HepG2 (cell line): ENCODE results near the gene HIVEP2. TPM values are rescaled to one million over a fixed set of nuclear protein-coding genes. Genes with fewer than 3 reads are reported as not detected.

ENCODE experiments used
- ASH2L ChIP-seq: fragments of 300-600, 200-600 bp; sonication (generic); IDR thresholded peaks from 2 replicates; pipeline ENCODE4 v1.7.0; 2017; ENCODE audit warnings: low read depth, mild to moderate bottlenecking, moderate library complexity, mixed read lengths, low read length; ENCODE audit not compliant: insufficient read length
- ATF1 ChIP-seq: IDR thresholded peaks from 2 replicates; pipeline ENCODE4 v1.6.1; 2016; ENCODE audit warnings: mild to moderate bottlenecking, control low read depth
- CHCHD3 ChIP-seq: sonication (generic); formaldehyde crosslinking; IDR thresholded peaks from 2 replicates; pipeline ENCODE4 v1.8.0; 2022; ENCODE audit warnings: mild to moderate bottlenecking, missing genetic modification reagents, moderate library complexity
- HNRNPLL ChIP-seq: fragments of 200-400 bp; formaldehyde crosslinking; IDR thresholded peaks from 2 replicates; pipeline ENCODE4 v1.6.1; 2017; ENCODE audit warnings: mild to moderate bottlenecking, low read depth, low read length; ENCODE audit not compliant: poor library complexity, severe bottlenecking
- JARID2 ChIP-seq: sonication (generic); formaldehyde crosslinking; IDR thresholded peaks from 2 replicates; pipeline ENCODE4 v1.8.1; 2023; ENCODE audit warnings: missing genetic modification reagents, inconsistent platforms; ENCODE audit not compliant: insufficient replicate concordance
- KAT8 ChIP-seq: IDR thresholded peaks from 2 replicates; pipeline ENCODE4 v1.6.1; 2016; ENCODE audit warnings: missing genetic modification reagents, missing compliant biosample characterization
- MAFG ChIP-seq: sonication (generic); formaldehyde crosslinking; IDR thresholded peaks from 2 replicates; pipeline ENCODE4 v1.5.1; 2020; ENCODE audit warnings: mild to moderate bottlenecking, missing genetic modification reagents
- NR2F2 ChIP-seq: IDR thresholded peaks from 2 replicates; pipeline ENCODE4 v1.6.1; 2012; ENCODE audit warnings: low read depth, inconsistent platforms, borderline replicate concordance
- NR3C1 ChIP-seq: sonication (generic); formaldehyde crosslinking; IDR thresholded peaks from 2 replicates; pipeline ENCODE4 v1.4.0; 2020; ENCODE audit warnings: missing genetic modification reagents
- ZFP82 ChIP-seq: sonication (generic); formaldehyde crosslinking; IDR thresholded peaks from 2 replicates; pipeline ENCODE4 v1.5.1; 2020; ENCODE audit warnings: mild to moderate bottlenecking, missing genetic modification reagents, borderline replicate concordance
- ZNF296 ChIP-seq: sonication (generic); formaldehyde crosslinking; conservative IDR thresholded peaks from 2 replicates; pipeline ENCODE4 v1.5.0; 2020; ENCODE audit warnings: mild to moderate bottlenecking, missing genetic modification reagents
- ZNF3 ChIP-seq: IDR thresholded peaks from 2 replicates; pipeline ENCODE4 v1.7.0; 2017; ENCODE audit warnings: inconsistent platforms
- ZNF317 ChIP-seq: sonication (generic); formaldehyde crosslinking; IDR thresholded peaks from 2 replicates; pipeline ENCODE4 v1.5.0; 2020; ENCODE audit warnings: mild to moderate bottlenecking, missing genetic modification reagents
- ZNF720 ChIP-seq: sonication (generic); formaldehyde crosslinking; IDR thresholded peaks from 2 replicates; pipeline ENCODE4 v1.4.0; 2020; ENCODE audit warnings: missing genetic modification reagents
- ZSCAN5A ChIP-seq: sonication (generic); formaldehyde crosslinking; IDR thresholded peaks from 2 replicates; pipeline ENCODE4 v1.8.0; 2022; ENCODE audit warnings: mild to moderate bottlenecking, missing genetic modification reagents, borderline replicate concordance
- polyA plus RNA-seq, 8 experiments: library from polyadenylated mRNA; depleted of rRNA in 3 of 8; stranded (reverse) in 7 of 8; unstranded in 1 of 8; fragments of >200 nt; fragmentation: Illumina TruSeq in 4 of 8; extraction: Trizol in 4 of 8; gene quantifications; 2 replicates each; pipeline versions ENCODE4 v1.2.1 to v1.2.3, GENCODE V29; 2011 to 2016; ENCODE audit warnings: low read depth in 4 of 8, missing spikeins in 1 of 8, mixed read lengths in 1 of 8; ENCODE audit not compliant: insufficient read depth in 1 of 8
- total RNA-seq, 5 experiments: library from RNA; depleted of rRNA; stranded (reverse); fragments of >200 nt; fragmentation: Illumina TruSeq; extraction: Trizol; gene quantifications; 2 replicates each; pipeline ENCODE4 v1.2.3, GENCODE V29; 2016; ENCODE audit warnings: low read depth in 1 of 5
- TF ChIP-seq, protein P1 (sequence below): sonication (generic); formaldehyde crosslinking; IDR thresholded peaks from 2 replicates; pipeline ENCODE4 v1.4.0; 2020; ENCODE audit warnings: missing genetic modification reagents, mild to moderate bottlenecking, borderline replicate concordance
- TF ChIP-seq, protein P2 (sequence below): sonication (generic); formaldehyde crosslinking; IDR thresholded peaks from 2 replicates; pipeline ENCODE4 v1.4.0; 2020; ENCODE audit warnings: low read depth, mild to moderate bottlenecking, missing genetic modification reagents
- TF ChIP-seq, protein P3 (sequence below): fragments of 450-650 bp; IDR thresholded peaks from 2 replicates; pipeline ENCODE4 v1.6.1; 2016
- TF ChIP-seq, protein P4 (sequence below): sonication (generic); formaldehyde crosslinking; IDR thresholded peaks from 2 replicates; pipeline ENCODE4 v1.4.0; 2020; ENCODE audit warnings: missing genetic modification reagents, borderline replicate concordance

The HIVEP2 gene
- total and polyA plus RNA-seq, 2 of the 13 experiments (the other 11 are each of a cell fraction or from before 2014, with no cell fraction given): 3.4 to 12.9 TPM

DNA sequence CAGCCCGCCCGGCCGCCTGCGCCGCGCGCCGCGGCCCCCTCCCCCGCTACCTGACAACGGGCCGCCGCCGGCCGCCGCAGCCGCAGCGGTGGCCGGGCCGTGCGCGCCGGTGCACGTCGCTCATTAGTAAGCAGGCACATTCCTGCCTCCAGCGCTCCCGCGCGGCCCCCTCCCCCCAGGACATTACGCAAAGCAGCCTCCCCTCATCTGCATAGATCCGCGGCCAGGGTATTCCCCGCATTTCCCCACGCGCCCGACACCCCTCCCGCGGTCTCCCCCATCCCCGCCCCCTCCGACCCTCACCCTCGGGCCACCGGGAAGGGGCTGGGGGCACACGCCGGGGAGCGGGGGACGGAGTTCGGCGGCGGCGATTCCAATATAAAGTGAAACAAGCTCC, at the start of gene HIVEP2 (continued):
- TF ChIP-seq, protein P1, sequence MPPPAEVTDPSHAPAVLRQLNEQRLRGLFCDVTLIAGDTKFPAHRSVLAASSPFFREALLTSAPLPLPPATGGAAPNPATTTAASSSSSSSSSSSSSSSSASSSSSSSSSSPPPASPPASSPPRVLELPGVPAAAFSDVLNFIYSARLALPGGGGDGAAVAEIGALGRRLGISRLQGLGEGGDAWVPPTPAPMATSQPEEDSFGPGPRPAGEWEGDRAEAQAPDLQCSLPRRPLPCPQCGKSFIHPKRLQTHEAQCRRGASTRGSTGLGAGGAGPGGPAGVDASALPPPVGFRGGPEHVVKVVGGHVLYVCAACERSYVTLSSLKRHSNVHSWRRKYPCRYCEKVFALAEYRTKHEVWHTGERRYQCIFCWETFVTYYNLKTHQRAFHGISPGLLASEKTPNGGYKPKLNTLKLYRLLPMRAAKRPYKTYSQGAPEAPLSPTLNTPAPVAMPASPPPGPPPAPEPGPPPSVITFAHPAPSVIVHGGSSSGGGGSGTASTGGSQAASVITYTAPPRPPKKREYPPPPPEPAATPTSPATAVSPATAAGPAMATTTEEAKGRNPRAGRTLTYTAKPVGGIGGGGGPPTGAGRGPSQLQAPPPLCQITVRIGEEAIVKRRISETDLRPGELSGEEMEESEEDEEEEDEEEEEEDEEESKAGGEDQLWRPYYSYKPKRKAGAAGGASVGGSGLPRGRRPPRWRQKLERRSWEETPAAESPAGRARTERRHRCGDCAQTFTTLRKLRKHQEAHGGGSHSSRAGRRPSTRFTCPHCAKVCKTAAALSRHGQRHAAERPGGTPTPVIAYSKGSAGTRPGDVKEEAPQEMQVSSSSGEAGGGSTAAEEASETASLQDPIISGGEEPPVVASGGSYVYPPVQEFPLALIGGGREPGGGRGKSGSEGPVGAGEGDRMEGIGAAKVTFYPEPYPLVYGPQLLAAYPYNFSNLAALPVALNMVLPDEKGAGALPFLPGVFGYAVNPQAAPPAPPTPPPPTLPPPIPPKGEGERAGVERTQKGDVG (CRISPR knock-in tag): no peak
- TF ChIP-seq ZNF317 (CRISPR knock-in tag) (peak; percentile 39; the same call in 1 of the 2 replicates), JARID2 (CRISPR knock-in tag) (no peak), ZNF3 (no peak), ZNF720 (CRISPR knock-in tag) (no peak), NR3C1 (CRISPR knock-in tag) (no peak), CHCHD3 (CRISPR knock-in tag) (no peak), HNRNPLL (peak; percentile 55), KAT8 (CRISPR knock-in tag) (0 out of 2 replicates have a peak, but pooled peaks have one; percentile 16), NR2F2 (no peak), ZFP82 (CRISPR knock-in tag) (no peak), ZSCAN5A (CRISPR knock-in tag) (no peak), ATF1 (CRISPR knock-in tag) (no peak), MAFG (no peak), ZNF296 (CRISPR knock-in tag) (no peak), ASH2L (peak; percentile 15)
- TF ChIP-seq, protein P2, sequence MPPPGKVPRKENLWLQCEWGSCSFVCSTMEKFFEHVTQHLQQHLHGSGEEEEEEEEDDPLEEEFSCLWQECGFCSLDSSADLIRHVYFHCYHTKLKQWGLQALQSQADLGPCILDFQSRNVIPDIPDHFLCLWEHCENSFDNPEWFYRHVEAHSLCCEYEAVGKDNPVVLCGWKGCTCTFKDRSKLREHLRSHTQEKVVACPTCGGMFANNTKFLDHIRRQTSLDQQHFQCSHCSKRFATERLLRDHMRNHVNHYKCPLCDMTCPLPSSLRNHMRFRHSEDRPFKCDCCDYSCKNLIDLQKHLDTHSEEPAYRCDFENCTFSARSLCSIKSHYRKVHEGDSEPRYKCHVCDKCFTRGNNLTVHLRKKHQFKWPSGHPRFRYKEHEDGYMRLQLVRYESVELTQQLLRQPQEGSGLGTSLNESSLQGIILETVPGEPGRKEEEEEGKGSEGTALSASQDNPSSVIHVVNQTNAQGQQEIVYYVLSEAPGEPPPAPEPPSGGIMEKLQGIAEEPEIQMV: no peak
- TF ChIP-seq, protein P3, sequence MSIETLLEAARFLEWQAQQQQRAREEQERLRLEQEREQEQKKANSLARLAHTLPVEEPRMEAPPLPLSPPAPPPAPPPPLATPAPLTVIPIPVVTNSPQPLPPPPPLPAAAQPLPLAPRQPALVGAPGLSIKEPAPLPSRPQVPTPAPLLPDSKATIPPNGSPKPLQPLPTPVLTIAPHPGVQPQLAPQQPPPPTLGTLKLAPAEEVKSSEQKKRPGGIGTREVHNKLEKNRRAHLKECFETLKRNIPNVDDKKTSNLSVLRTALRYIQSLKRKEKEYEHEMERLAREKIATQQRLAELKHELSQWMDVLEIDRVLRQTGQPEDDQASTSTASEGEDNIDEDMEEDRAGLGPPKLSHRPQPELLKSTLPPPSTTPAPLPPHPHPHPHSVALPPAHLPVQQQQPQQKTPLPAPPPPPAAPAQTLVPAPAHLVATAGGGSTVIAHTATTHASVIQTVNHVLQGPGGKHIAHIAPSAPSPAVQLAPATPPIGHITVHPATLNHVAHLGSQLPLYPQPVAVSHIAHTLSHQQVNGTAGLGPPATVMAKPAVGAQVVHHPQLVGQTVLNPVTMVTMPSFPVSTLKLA: no peak
- TF ChIP-seq, protein P4, sequence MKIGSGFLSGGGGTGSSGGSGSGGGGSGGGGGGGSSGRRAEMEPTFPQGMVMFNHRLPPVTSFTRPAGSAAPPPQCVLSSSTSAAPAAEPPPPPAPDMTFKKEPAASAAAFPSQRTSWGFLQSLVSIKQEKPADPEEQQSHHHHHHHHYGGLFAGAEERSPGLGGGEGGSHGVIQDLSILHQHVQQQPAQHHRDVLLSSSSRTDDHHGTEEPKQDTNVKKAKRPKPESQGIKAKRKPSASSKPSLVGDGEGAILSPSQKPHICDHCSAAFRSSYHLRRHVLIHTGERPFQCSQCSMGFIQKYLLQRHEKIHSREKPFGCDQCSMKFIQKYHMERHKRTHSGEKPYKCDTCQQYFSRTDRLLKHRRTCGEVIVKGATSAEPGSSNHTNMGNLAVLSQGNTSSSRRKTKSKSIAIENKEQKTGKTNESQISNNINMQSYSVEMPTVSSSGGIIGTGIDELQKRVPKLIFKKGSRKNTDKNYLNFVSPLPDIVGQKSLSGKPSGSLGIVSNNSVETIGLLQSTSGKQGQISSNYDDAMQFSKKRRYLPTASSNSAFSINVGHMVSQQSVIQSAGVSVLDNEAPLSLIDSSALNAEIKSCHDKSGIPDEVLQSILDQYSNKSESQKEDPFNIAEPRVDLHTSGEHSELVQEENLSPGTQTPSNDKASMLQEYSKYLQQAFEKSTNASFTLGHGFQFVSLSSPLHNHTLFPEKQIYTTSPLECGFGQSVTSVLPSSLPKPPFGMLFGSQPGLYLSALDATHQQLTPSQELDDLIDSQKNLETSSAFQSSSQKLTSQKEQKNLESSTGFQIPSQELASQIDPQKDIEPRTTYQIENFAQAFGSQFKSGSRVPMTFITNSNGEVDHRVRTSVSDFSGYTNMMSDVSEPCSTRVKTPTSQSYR (CRISPR knock-in tag): peak; percentile 93
